ENCODE data around the gene ZNRF3. TPM values are rescaled to one million over a fixed set of nuclear protein-coding genes. Genes with fewer than 3 reads are reported as not detected.
"Not testable (repeated sequence)": the region's sequence is repeated elsewhere in the genome, so short reads cannot be mapped to it uniquely, and the experiment has no call there.

The ZNRF3 gene
- polyA plus RNA-seq, 12 donors = 7.3 to 15.6 (median 10.5) TPM; not detected in 1

DNA sequence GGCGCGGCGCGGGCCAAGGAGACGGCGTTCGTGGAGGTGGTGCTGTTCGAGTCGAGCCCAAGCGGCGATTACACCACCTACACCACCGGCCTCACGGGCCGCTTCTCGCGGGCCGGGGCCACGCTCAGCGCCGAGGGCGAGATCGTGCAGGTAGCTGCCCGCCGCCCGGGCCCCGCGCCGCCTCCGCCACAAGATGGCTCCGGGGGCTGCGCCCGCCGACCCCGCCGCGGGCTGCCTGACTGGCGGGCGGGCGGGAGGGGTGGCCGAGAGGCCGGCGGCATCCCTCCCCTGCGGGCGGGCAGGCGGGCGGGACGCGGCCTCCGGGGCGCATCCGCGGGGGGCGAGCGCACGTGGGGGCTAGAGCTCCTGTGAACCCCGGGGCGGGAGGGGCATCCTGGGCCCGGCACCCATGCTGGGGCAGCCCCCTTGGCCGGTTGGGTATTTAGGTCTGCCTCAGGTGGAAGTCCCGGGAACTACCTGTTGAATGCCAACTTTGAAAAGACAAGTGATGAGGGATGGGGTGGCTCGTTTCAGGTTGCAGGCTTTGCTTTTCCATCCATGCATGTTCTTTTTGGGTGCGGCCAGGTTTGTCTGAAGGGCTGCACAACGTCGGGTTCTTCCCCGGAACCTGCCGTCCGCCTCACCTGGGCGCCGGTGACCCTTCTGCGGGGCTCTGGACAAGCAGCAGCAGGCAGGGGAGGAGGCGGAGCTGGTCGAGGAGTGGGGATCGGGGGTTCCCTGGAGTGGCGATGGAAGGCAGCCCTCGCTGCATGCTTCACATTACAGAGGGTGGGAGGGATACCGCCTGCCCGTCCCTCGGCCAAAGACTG, 760 bp downstream of the ZNRF3 start:
- DNase-seq = no peak

DNA sequence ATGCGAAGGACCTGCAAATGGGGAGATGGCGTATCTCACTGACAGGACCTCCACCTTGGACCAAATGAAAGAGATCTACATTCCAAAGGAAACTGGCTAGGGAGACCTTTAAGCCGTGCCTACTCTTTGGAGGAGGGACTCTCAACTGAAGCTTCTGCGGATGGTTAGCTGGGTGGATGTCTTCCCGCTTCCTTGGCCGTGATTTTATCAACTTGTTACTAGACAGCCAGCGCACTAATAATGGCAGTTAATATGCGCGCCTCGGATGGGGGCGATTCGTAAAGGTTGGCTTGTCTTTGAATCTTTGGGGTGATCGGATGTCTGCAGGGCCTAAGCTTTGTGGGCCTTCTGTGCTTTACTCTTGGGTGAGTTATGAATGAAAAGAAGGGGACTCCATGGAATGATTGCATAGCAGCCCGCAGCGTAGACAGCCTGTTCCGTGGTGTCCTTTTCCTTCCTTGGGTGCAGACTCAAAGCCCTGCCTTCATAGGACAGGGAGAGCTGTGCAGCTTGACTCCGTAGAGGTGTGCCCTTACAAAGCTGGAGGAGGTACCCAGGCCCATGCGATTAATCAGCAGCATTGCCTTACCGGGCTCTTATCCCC, 1.5 kb downstream of the ZNRF3 start:
- DNase-seq = no peak

DNA sequence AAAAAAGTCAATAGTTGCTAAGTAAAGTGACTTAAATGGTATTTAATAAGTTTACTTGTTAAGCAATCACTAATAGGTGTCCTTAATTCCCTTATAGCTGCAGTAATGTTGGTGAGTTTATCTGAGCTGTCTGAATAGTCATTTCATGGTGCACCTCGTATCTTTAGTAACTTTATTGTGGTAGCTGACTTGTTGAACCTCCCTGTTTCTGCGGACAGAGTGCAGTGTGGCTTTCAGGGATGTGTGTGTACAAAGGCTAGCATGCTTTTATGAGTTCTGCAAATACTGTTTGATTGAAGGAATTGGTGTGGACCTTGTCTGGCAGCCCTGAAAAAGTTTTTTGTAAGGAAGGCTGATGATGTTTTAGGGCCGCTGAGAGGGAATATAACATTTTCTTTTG, 2.6 kb downstream of the ZNRF3 start:
- no peak for DNase-seq

DNA sequence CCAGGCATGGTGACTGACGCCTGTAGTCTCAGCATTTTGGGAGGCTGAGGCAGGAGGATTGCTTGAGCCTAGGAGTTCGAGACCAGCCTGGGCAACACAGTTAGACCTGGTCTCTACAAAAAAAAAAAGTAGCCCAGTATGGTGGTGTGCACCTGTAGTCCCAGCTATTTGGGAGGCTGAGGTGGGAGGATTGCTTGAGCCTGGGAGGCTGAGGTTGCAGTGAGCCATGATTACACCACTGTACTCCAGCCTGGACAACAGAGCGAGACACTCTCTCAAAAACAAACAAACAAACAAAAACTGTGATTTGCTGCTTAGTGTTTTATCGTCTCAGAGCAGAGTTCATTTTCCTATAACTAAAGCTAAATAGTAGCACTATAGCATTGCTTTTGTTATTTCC, 3.3 kb downstream of the ZNRF3 start:
- not testable (repeated sequence) for DNase-seq

DNA sequence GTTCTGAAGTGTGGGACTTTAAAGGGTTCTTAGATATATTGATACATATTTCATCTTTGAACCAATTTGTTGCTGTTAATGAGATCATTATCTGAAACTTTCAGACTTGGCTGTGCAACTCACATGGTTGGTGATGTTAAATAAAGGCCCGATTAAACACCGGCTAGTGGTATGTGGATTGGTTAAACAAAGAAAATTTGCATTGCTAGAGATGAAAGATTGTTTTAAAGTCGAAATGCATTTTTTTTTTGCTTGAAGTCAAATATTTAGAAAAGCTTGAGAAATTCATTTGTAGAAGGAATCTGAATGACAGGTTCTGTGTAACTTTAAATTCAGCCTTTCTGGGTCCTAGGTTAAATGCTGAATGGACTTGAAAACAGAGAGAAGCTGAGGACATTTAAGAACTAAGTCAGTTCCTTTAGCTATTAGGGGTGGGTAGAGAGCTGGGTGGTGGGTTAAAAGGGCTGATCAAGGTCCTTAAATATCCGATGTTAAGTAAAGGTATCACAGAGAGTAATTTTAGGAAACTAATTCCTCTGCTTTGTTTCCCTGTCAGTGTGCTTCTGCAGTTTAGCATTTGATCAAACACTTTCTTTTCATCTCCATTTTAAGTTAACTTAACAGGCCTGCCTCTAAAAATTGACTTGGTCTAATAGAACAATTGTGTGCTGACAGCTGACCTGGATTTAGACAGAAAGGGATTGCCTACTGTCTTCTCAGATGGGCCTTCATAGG, 4.5 kb downstream of the ZNRF3 start:
- no peak for DNase-seq

DNA sequence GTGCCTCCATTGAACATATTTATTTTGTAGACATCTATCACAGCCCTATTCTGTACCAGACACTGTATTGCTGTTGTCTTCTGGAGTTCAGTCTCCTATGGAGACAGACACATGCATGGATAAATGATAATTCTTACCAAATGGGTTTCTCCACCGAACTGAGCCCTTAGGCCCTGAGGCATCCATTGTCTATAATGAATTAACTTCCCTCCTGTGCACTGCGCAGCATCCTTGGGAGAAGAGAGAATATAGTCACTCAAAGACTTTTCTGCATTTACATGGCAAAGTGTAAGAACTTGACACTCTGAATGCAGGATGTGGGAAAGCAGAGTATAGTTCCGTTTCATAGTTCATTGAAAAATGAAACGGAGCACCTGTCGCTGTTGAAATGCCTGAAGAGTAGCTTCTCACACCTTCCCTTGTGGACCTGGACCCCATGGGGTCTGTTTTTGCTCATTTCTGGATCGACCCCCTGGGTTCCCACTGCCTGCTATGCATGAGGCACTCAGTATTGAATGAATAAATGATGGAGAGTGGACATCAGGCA, 6.2 kb downstream of the ZNRF3 start:
- DNase-seq = no peak

DNA sequence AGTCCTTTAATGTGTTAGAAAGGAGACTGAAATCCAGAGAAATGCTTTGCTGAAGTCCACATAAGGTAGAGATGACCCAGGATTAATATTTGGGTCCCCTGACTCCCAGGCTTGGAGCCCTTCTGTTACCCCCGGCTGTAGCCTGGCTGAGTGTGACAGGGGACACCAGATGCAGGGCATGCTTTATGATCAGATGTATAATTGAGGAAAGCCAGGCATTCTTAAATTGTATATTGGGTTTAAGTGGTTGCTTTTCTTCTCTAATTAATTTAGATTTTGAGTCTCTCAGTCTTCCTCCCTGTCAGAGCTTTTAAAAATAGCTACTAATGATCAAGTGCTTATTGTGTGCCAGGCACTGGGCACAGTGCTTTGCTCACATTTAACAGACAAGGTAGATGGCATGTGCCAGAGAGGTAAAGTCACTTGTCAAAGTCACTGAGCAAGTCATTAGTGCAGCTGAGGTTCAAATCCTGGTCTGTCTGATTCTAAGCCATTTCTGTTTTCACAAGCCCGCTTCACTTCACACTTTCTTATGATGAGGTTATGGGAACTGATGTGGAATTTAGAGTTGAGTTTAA, 7.9 kb downstream of the ZNRF3 start:
- no peak for DNase-seq

DNA sequence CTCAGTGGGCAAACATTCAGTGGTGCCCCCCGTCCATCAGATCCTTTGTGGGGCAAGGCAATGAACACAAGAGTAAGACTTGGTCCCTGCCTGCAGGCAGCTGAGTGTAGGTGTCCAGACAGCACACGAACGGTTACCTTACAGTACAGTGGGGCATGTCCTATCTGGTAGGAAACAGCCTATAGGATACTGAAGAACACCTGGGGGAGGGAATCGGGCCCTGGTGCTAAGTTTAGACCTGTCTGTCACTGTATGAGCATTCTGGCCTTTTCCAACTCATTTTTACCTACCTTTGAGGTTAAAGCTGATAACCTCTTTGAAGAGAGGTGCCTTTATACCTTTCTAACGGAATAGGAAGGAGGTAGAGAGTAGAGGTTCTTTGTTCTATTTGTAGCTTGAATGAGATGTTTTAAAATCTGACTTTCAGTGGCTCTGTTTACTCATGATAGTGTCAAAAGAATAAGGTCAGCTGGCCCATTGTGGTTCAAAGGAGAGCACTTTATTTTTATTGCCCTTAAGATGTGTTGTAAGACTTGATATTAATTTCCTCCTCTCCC, 8.9 kb downstream of the ZNRF3 start:
- DNase-seq = no peak

DNA sequence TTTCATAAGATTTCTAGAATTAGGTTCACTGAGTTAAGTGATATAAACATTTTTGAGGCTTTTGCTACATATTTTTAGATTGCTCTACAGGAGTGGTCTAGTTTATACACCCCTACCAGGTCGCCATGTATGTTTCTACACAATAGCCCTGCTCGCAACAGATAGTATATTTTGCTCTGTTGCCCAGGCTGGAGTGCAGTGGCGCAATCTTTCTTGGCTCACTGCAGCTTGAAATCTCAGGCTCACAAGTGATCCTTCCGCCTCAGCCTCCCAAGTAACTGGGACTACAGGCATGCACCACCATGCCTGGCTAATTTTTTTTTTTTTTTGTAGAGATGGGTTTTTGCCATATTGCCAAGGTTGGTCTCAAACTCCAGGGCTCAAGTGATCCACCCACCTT, 10.4 kb downstream of the ZNRF3 start:
- no peak for DNase-seq

DNA sequence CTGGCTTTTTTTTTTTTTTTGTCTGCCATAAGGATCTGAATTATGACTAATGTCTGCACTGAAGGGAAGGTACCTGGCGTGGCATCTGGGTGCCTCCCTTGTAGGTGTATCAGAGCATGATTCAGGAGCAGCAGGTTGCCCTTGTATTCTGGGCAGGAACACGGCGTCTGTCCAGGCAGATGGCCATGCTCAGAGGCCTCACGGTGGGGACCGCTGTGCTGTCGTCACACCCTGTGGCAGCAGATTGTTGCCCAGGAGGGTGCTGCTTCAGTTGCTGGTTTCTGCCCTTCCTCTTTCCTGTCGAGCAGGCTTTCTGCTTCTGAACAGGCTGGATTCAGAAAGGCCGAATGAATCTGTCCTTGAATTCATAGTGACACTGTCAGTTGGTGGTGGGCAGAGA, 11.0 kb downstream of the ZNRF3 start:
- no peak for DNase-seq

DNA sequence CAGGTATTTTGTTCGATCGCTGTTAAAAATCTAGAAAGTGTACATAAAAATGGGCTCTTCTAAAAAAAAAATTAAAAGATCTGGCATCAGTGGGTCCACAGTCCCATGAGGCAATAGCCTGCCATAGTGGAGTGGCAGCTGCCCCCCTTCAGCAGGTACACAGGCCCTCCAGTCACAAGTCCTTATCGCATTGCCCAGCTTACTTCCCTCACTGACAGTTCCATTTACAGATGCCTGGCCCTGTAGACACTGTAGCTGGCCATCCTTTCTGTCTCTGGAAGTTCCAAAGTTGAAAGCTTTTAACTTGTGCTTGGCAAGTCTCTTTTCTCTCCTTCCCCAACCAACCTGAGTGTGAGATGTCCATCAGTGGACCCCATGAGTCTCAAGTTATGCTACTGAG, 11.4 kb downstream of the ZNRF3 start:
- DNase-seq = no peak

DNA sequence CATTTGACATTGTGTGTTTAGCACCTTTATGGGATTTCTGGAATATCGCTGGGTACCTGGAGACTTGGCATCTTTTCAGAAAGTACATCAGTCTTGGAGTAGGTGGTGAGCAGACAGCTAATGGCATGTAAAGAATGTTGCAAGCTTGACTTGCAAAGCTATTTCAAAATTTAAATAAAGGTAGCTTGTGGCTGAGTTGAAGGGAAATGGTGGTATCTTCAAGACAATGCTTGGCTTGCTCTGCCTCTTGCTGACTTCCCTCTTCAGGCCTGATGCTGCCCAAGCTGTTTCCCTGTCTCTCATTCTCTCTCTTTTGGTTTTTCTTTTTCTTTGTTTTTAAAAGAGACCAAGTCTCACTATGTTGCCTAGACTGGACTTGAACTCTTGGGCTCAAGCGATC, 13.2 kb downstream of the ZNRF3 start:
- DNase-seq = no peak

DNA sequence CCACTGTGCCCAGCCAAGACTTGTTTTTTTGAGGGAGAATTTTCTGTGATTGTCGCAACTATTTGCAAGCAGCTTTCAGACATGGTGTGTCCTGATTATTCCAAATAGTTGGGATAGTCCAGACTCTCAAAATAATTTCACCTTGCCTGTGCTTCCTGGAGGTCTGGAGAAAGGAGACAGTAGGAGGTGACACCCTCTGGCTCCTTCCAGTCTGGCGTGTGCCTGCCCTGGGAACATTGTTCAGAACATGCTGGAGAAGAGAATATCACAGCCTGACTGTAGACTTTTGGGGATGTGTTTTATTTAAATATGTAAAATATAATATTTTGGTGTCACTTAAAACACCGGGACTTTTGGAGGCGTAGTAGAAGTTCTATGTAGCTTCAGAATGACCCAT, 14.9 kb downstream of the ZNRF3 start:
- no peak for DNase-seq

DNA sequence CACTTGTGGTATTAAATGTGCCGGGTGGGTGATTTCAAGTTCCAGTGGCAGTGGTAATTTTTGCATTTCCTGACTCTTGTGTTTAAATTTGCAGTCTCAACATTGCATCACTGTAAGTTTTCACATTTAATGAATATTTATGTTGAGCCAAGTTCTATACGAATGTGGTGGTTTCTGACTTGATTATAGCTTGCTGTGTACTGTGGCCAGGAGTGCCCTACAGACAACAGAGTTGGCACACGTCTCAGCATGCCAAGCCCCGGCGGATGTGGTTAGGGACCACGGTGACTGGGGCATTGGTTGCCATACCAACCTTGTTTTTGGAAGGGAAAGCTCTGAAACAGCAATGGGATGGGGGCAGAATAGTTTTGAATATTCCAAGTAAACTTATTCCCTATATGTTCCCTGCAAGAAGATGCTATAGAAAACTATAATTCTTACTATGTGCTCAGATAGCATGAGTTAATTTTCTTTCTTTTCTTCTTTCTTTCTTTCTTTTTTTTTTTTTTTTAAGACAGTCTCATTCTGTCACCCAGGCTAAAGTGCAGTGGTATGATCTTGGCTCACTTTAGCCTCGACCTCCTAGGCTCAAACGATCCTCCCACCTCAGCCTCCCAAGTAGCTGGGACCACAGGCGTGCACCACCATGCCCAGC, 16.0 kb downstream of the ZNRF3 start:
- no peak for DNase-seq

DNA sequence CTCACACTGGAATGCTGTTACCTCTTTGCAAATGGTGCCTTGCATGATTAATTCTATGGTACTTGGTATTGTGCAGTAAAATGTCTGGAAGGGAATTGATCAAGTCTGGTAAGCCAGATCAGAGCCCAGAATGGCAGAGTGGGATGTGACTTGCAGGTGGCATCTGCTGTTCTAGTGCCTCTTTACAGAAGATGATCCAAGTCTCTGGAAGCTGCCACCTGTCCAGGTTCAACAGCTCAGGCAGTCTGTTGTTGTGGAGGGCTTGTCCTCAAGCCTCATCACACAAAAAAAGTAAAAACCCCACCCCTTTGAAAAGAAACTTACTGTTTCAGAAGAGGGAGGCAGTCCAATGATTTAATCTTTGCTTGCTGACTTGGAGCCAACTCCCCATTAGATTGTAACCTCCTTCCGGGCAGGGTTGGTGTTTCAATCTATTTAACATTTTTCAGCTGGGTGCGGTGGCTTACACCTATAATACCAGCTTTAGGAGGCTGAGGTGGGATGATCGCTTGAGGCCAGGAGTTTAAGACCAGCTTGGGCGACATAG, 17.1 kb downstream of the ZNRF3 start:
- DNase-seq = no peak

DNA sequence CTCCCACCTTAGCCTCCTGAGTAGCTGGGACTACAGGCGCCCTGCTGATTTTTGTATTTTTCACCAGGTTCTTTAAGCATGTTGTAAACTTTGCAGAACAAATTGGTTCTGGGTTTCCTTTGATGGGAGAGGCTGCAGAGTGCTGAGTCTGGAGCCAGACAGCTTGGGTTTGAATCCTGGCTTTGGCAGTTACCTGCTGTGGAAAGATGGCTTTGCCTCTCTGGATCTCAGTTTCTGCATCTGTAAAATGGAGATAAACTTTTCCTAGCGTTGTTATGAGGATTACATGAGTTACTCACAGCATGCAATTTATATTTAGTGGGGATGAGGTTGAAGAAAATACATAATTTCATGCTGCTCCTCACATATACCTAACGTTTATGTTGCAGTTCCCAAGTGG, 19.1 kb downstream of the ZNRF3 start:
- no peak for DNase-seq

DNA sequence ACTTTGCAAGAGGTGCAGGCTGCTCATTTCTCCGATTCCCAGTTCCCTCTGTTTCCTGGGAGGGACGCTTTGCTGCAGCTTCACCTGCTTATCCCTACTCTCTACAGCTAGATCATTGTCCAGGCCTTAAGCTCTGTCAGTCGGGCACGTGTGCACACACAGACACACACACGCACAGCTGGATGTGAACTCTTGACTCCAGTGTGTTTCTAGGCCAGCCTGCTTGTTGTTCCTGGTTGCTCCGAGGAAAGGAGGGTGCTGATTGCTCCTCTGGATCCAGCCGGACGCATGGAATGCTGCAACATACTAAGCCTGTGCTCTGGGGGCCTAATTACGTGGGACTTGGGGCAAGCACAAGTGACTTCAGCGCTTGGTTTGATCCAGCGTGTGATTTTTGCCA, 19.7 kb downstream of the ZNRF3 start:
- peak; percentile 48 for DNase-seq

DNA sequence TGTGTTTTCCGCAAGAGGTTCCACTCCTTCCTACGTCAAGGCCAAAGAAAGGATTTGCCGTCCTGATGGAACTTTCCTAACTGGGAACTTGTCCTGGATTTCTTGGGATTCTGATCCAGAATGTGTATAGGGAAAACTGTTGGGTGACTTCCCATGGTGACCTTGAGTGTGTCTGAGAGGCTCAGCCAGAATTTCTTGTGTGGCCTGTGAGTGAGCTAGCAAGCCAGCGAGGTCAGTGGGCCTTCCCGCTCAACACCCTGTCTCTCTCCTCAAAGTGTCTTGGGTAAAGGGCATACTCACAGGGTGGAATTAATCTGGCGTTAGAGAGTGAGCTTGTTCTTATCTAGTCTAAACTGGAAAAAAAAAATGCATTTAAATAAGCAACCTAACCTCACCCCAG, 20.4 kb downstream of the ZNRF3 start:
- DNase-seq = peak; percentile 76

DNA sequence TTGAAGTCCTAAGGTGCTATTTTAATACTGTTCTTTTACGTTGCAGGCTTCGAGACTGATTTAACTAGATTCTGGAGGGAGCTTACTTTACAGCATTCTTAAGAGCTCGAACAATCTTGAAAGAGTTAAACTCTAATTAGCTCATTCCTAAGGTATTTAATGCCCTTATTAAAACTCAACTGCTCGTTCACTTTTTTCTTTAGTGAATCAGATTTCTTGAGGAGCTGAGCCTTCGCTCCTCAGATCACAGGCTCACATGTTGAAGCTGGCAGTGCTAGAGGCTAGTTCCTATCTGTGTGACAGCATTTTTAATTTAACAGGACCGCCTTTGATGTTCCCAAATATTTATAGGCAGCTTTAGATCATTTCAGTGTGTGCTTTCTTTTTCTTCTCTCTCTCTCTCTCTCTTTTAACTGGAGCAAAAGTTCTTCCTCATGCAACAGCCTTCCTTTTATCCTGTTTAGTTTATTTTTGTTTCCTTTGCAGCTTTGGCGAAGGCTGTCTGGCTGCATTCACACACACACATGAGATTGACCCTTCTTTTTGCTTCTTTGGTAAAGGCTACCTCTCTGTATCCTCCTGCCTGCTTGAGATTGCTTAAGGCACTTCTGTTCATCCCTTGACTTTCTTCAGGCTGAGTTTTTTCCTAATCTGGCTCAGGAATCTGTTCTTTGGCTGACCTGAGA, 21.0 kb downstream of the ZNRF3 start:
- no peak for DNase-seq

DNA sequence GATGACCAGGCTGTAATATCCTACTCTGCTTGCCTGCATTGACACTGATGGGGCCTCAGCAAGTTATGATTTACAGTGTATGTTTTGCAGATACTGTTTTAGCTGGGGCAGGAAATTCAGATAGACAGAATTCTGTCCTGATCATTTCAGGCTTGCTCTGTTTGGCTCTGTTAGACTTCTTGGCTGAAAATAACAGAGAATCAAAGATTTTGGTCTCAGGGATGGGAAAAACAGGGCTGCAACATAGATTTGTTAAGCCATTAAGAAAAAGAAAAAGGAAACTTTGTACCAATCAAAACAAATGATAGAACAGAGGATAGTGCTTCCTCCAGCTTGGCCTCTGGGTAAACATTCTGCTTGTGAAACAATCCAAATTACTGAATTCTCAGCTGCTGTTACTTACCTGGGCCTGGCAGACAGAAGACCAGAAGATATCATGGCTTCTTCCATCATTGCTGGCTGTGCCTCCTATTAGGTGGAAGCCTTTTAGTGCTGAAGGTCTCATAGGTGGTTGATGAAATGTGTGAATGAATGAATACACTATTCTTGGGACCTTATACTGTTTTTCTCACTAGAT, 22.0 kb downstream of the ZNRF3 start:
- DNase-seq = no peak

Measured in muscle of arm (tissue), 12 donors.